Endometrial microvascular endothelial cells (primary cell): Measurements from ENCODE around the gene QKI. TPM values are rescaled to one million over a fixed set of nuclear protein-coding genes. Genes with fewer than 3 reads are reported as not detected.
"Not testable (repeated sequence)": the region's sequence is repeated elsewhere in the genome, so short reads cannot be mapped to it uniquely, and the experiment has no call there.

Experiments used
- in situ Hi-C: cut with HindIII; loops from 2 replicates; pipeline ENCODE4 v1.10.0; 2017; ENCODE audit warnings: low sequenced_read_pairs, low pct_unique_long_range_greater_than_20kb; ENCODE audit errors: inconsistent ontology term
- total RNA-seq: library from RNA; depleted of rRNA; stranded (reverse); fragments of >200 nt; gene quantifications from one replicate; pipeline ENCODE4 v1.2.3, GENCODE V29; 2015; ENCODE audit errors: inconsistent ontology term

QKI gene
- total RNA-seq, 1 donor from 2014 or later: 150 TPM

GRCh38 chr6:163580311-163581030 lies 166.0 kb downstream of the QKI start:
- in situ Hi-C loops: no loop called here

DNA sequence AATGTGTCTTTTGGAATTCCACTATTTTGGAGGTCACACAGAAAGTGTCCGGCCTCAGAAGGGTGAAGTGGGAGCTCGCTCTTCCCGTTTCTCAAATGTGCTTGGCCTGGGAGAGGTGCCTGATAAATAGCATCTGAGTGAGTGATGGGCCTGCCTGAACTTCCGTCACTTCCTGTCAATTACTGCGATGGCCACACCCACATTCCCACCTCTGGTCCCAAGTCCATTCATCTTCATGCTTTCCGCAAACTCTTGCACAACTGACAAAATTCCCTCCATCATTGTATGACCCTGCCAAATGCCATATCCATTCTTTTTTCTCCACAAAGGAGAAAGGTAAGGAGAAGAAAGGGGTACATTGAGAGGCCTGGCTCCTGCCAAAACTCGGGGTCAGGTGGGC lies 169.0 kb downstream of the QKI start:
- in situ Hi-C loops: no loop called here

DNA sequence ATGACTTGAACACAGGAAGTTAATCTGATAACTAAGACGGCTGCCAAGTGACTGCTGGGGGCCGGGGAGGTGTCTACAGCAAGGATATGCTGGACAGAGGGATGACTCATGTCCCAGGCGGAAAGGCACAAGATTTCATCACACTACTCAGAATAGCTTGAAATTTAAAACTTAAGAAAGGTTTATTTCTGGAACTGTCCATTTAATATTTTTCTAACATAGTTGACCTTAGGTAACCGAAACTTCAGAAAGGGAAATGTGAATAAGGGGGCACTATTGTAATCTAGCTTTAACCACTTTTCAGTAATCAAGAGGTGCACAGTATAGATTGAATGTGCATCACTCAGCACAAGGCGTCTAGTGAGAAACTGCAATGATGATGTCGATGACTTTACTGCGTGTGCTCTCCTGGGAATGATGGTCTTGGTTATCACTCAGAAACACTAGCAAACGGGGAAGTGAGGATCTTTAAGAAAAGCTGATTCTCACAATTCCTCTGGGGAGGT lies 171.5 kb downstream of the QKI start:
- in situ Hi-C loops: no loop called here

DNA sequence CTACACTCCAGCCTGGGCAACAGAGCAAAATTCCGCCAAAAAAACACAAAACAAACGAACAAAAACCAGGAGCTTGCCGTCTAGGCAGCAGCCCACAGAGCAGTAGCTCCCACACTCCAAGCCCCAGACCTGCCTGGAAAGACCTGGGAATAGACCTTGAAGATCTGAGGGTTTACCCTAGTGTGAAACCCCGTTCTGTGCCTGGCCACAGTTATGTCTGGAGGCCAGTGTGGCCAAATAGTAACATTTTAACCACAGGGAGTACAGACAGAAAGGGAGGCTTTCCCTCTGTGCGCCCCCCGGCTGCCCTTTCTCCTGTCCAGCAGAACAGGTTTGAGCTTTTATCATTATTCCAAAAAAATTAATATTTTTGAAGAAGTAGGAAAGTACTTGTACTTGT lies 172.4 kb downstream of the QKI start:
- in situ Hi-C loops: no loop called here

DNA sequence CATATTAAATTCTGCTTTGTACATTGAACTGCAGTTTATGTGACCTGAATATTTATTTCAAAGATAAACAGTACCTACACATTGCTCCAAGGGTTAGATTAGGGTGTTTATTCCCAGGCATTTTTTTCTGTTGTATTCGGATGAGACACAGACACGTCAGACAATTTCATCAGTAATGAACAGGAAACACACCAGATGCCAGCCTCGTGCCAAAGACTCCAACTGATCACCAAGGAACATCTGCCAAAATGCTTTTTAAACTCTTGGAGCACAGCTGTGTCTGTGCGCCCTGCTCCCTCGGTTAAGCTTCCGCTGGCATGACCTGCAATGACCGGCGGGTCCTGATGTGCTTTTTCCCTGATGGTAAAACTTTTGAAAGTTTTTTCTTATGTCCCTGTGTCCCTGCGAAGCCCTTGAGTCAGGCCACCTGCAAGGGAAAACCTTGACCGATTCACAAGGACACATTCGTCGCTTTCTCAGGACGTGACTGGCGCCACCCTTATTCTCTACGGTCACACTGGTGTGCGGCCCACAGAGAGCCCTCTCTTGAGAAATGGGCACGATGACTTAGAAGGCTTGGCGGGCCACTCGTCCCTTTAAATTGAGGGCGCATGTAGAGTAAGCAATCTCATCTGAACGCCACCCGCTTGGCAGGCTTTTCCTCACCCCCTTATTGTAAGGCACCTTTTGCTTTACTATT lies 173.9 kb downstream of the QKI start:
- in situ Hi-C loops: no loop called here

DNA sequence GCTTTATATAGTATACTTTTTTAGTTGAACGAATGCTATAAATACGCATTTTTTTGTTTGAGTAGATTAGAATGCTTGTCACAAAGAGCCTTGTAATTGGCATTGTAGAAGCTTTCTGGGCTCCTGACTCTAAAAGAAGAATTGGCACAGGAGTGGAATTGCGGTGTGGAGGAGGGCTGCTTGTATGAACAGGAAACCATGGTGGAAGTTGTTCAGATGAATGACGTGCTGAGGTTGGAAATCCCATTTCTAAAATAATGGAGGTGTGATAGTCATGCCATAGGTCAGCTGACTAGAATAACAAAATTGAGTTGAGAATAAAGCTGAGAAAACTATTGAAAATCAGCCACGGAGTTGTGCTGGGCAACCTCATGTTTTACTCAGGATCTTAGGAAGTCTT lies 174.9 kb downstream of the QKI start:
- in situ Hi-C loops: no loop called here

DNA sequence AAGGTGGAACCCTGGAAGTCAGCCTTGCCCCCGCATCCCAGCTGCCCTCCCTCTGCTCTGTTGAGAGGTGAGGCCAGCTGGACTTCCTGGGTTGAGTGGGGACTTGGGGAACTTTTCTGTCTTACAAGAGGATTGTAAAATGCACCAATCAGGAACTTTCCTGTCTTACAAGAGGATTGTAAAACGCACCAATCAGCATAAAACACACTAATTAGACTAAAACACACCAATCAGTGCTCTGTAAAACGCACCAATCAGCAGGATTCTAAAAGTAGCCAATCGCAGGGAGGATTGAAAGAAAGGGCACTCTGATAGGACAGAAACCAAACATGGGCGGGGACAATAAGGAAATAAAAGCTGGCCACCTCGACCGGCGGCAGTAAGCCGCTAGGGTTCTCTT lies 175.6 kb downstream of the QKI start:
- in situ Hi-C loops: not testable (repeated sequence)

GRCh38 chr6:163592872-163593271 lies 178.4 kb downstream of the QKI start:
- in situ Hi-C loops: no loop called here

DNA sequence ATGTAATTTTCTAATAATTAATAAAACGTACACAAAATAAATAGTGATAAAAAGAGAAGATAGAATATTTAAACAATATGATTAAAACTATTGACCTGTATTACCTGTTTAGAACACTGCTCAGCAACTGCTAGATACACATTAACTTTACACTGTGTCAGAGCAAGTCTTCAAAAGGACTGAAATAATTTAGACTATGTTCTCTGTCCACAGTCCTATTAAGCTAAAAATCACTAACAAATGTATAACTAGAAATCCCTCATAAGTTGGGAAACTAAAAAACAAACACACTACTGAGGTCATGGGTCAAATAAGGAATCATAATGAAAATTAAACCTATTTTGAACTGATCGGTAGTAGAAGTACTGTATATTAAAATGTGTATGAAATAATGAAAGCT lies 181.7 kb downstream of the QKI start:
- in situ Hi-C loops: no loop called here

GRCh38 chr6:163599136-163599535 lies 184.6 kb downstream of the QKI start:
- in situ Hi-C loops: no loop called here

DNA sequence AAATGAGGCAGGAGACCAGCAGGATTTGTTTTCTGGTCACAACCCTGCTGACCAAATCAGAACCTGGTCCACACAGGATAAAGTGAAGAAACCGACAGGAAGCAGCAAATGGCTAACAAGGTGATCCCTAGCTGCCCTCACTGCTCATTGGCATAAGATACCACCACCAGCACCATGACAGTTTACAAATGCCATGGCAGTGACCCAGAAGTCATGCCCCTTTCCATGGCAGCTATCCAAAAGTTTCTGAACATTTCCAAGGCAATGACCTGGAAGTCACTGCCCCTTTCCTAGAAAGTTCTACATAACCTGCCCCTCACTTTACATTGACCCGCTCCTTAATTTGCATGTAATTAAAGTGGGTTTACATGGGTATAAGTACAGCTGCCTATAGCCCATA lies 185.2 kb downstream of the QKI start:
- in situ Hi-C loops: no loop called here

- in situ Hi-C loops: no loop called here
These were observed 185.8 kb downstream of the QKI start for GRCh38 chr6:163600331-163600730.

- in situ Hi-C loops: no loop called here
These were observed 186.3 kb downstream of the QKI start for GRCh38 chr6:163600781-163601180.

- in situ Hi-C loops: no loop called here
These were observed 188.3 kb downstream of the QKI start for GRCh38 chr6:163602851-163603250.

DNA sequence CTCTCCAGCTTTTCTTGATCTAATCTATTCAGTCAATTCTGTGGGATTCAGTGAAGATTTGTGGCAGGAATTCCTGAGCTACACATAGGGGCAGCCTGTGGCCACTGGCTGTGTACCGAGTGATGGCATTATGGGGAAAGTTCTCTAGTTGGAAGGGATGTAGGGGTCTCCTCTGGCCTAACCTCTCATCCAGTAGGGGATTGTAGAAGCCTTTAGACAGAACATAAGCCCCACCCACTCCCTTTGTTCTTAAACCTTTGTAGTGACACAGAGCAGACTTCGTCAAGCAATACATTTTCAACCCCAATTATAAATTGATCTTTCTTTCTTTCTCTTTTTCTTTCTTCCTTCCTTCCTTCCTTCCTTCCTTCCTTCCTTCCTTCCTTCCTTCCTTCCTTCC lies 188.9 kb downstream of the QKI start:
- in situ Hi-C loops: no loop called here

DNA sequence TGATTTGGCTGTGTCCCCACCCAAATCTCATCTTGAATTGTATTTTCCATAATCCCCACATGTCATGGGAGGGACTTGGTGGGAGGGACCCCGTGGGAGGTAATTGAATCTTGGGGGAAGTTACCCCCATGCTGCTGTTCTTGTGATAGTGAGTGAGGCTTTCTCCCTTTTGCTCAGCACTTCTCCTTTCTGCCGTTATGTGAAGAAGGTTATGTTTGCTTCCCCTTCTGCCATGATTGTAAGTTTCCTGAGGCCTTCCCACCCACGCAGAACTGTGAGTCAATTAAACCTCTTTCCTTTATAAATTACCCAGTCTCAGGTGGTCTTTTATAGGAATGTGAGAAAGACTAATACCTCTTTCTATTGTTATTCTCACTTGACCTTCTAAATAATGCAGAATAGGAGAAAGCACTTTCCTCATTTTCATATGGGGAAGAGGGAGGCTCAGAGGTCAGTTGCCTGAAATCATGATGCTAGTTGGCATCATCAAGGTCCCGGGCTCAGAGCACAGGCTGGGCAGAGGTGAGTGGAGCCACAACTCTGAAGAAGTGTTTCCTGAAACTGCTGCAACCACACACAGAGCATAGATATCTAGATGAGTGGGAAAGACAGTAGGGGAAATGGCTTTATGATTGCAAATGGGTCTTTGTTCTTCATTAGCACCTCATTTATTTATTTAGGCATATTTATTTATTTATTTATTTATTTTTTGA lies 191.0 kb downstream of the QKI start:
- in situ Hi-C loops: no loop called here

DNA sequence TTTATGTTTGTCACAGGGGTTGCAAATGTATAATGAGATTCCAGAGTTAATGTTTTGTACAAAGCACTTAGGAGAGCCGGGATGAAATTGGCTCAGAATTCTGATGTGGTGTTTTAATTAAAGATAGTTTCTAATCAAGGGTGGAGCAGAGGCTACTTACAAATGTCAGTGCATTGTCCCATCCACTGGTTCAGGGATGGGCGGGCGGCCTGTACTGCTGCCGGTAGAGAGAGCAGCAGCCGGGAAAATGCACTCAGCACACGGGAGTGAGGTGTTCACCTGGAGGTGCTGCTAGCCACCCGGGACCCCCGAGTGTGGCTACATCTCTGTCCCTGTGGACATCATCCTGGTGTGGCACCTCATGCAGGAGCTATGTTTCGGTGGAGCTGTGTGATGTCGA lies 193.3 kb downstream of the QKI start:
- in situ Hi-C loops: no loop called here

DNA sequence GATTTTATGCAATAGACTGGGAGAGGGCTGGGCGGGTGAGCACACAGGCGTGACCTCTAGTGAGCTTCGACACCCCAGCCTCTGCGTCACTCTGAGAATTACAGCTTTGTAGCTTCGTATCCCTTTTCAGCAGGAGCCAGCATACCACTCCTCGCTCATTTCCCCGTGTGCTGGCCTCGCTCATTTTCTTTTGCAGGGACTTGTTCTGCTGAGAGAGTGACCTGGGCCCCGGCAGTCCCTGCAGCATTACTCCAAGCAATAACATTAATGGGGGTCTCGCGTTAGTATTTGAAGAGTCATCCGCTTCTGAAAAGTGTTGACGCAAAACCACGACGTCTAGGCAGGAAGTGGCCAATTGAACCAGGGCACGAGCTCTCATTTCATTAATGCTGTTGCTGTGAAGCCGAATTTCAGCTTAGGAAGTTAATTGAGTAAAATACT lies 193.7 kb downstream of the QKI start:
- in situ Hi-C loops: no loop called here

- in situ Hi-C loops: no loop called here
These were observed 197.7 kb downstream of the QKI start for GRCh38 chr6:163612200-163612599.

DNA sequence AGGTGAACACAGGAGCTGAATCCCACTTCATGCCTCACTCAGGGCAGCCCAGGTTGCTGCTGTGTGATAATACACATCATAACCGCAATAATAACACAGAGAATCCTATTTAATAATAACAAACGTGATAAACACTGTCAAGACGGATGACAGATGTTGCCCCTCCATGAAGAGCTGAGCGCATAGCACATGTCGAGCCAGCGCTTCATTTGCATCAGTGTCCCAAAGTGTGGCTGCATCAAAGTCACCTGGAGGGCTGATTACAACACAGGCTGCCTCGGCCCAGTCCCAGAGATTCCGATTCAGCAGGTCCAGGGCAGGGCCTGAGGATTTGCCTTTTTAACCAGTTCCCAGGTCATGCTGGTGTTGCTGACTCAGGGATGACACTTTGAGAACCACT lies 198.5 kb downstream of the QKI start:
- in situ Hi-C loops: no loop called here
